ENCODE measurements around the gene RAB4A.

The RAB4A gene

GRCh38 chr1:229302740-229303139 is 31.8 kb downstream of the RAB4A start:
- no CpG with 5 or more reads among the region's 8 CpGs for WGBS, 2 donors (ENCODE audit: extremely low coverage in 2 of 2, insufficient read length in 2 of 2, insufficient replicate concordance in 1 of 2)

GRCh38 chr1:229303855-229304254 is 32.9 kb downstream of the RAB4A start:
- Histone ChIP-seq H4K8ac (ENCODE audit: low read depth, low read length) (no peak overlapping the region), H3K79me1 (ENCODE audit: low read depth, low read length) (peaks cover 2% of the 10 kb centered on the region), H3K4ac (ENCODE audit: low read length) (no peak overlapping the region), H3K27me3 (ENCODE audit: control insufficient read depth in 3 of 3, insufficient read depth in 3 of 3, low read depth in 1 of 3, low read length in 3 of 3) (no peaks in the 10 kb centered on the region), H2BK12ac (ENCODE audit: low read length) (no peak overlapping the region), H2BK15ac (ENCODE audit: low read length) (no peak overlapping the region), H3K18ac (ENCODE audit: low read length) (no peak overlapping the region), H3K14ac (ENCODE audit: low read length) (no peak overlapping the region), H3K4me1 (ENCODE audit: control insufficient read depth in 2 of 2, insufficient read depth in 1 of 2, low read depth in 1 of 2, low read length in 2 of 2) (peaks cover 0 to 2% of the 10 kb centered on the region in 2 donors), H2BK5ac (ENCODE audit: low read length) (no peak overlapping the region), H3K4me3 (ENCODE audit: low read length in 2 of 2) (no peak overlapping the region), H3K9me3 (replicated peaks in 1 of 2; ENCODE audit: control insufficient read depth in 2 of 2, insufficient read depth in 1 of 2, low read depth in 1 of 2, low read length in 2 of 2) (no peaks in the 10 kb centered on the region), H4K91ac (ENCODE audit: low read depth, low read length, poor library complexity) (no peak overlapping the region), H2AFZ (ENCODE audit: low read length) (no peak overlapping the region), H2BK120ac (ENCODE audit: low read depth, low read length) (no peak overlapping the region), H2AK5ac (ENCODE audit: low read depth, low read length) (no peak overlapping the region), H3K36me3 (replicated peaks in 1 of 2; ENCODE audit: control insufficient read depth in 2 of 2, insufficient read depth in 2 of 2, low read length in 2 of 2) (peaks cover 20 to 91% of the 10 kb centered on the region in 2 donors), H3K27ac (replicated peaks; ENCODE audit: low read length) (no peak overlapping the region), H3K9ac (ENCODE audit: low read depth, low read length, poor library complexity) (no peak overlapping the region), H3K23ac (ENCODE audit: low read depth, low read length, poor library complexity) (no peak overlapping the region), H3K4me2 (ENCODE audit: insufficient read depth, low read length, poor library complexity, severe bottlenecking) (no peak overlapping the region)
- WGBS, 2 donors (ENCODE audit: extremely low coverage in 2 of 2, insufficient read length in 2 of 2, insufficient replicate concordance in 1 of 2), result no CpG with 5 or more reads among the region's 4 CpGs
- no peak for DNase-seq (ENCODE audit: low spot score)

More at GRCh38 chr1:229302740-229303139, 31.8 kb downstream of the RAB4A start:
- no peak overlapping the region for H3K9ac ChIP-seq (ENCODE audit: low read depth, low read length, poor library complexity)
- H3K4me1 ChIP-seq (ENCODE audit: control insufficient read depth in 2 of 2, insufficient read depth in 1 of 2, low read depth in 1 of 2, low read length in 2 of 2), result peaks cover 0 to 2% of the 10 kb centered on the region in 2 donors
- no peak overlapping the region for H3K4me2 ChIP-seq (ENCODE audit: insufficient read depth, low read length, poor library complexity, severe bottlenecking)
- H4K91ac ChIP-seq (ENCODE audit: low read depth, low read length, poor library complexity), result no peak overlapping the region
- no peak overlapping the region for H2BK12ac ChIP-seq (ENCODE audit: low read length)
- no peak overlapping the region for H2AFZ ChIP-seq (ENCODE audit: low read length)
- H3K27ac ChIP-seq (replicated peaks; ENCODE audit: low read length), result no peak overlapping the region
- H3K36me3 ChIP-seq (replicated peaks in 1 of 2; ENCODE audit: control insufficient read depth in 2 of 2, insufficient read depth in 2 of 2, low read length in 2 of 2), result peaks cover 20 to 90% of the 10 kb centered on the region in 2 donors
- H3K27me3 ChIP-seq (ENCODE audit: control insufficient read depth in 3 of 3, insufficient read depth in 3 of 3, low read depth in 1 of 3, low read length in 3 of 3), result no peaks in the 10 kb centered on the region
- no peak overlapping the region for H3K18ac ChIP-seq (ENCODE audit: low read length)
- no peak overlapping the region for H2AK5ac ChIP-seq (ENCODE audit: low read depth, low read length)
- H2BK15ac ChIP-seq (ENCODE audit: low read length), result no peak overlapping the region
- H2BK120ac ChIP-seq (ENCODE audit: low read depth, low read length), result no peak overlapping the region
- H3K23ac ChIP-seq (ENCODE audit: low read depth, low read length, poor library complexity), result no peak overlapping the region
- no peak overlapping the region for H3K14ac ChIP-seq (ENCODE audit: low read length)
- no peaks in the 10 kb centered on the region for H3K9me3 ChIP-seq (replicated peaks in 1 of 2; ENCODE audit: control insufficient read depth in 2 of 2, insufficient read depth in 1 of 2, low read depth in 1 of 2, low read length in 2 of 2)
- no peak overlapping the region for H4K8ac ChIP-seq (ENCODE audit: low read depth, low read length)
- no peak for DNase-seq (ENCODE audit: low spot score)
- H2BK5ac ChIP-seq (ENCODE audit: low read length), result no peak overlapping the region
- H3K4me3 ChIP-seq (ENCODE audit: low read length in 2 of 2), result no peak overlapping the region
- H3K4ac ChIP-seq (ENCODE audit: low read length), result no peak overlapping the region
- peaks cover 2% of the 10 kb centered on the region for H3K79me1 ChIP-seq (ENCODE audit: low read depth, low read length)

- Histone ChIP-seq H3K9ac (ENCODE audit: low read depth, low read length, poor library complexity) (no peak overlapping the region), H2AFZ (ENCODE audit: low read length) (no peak overlapping the region), H2BK15ac (ENCODE audit: low read length) (no peak overlapping the region), H3K79me1 (ENCODE audit: low read depth, low read length) (peaks cover 2% of the 10 kb centered on the region), H3K27ac (replicated peaks; ENCODE audit: low read length) (no peak overlapping the region), H3K4me3 (ENCODE audit: low read length in 2 of 2) (no peak overlapping the region), H3K18ac (ENCODE audit: low read length) (no peak overlapping the region), H3K23ac (ENCODE audit: low read depth, low read length, poor library complexity) (no peak overlapping the region), H3K9me3 (replicated peaks in 1 of 2; ENCODE audit: control insufficient read depth in 2 of 2, insufficient read depth in 1 of 2, low read depth in 1 of 2, low read length in 2 of 2) (no peaks in the 10 kb centered on the region), H2AK5ac (ENCODE audit: low read depth, low read length) (no peak overlapping the region), H3K36me3 (replicated peaks in 1 of 2; ENCODE audit: control insufficient read depth in 2 of 2, insufficient read depth in 2 of 2, low read length in 2 of 2) (peaks cover 12 to 85% of the 10 kb centered on the region in 2 donors), H3K14ac (ENCODE audit: low read length) (no peak overlapping the region), H3K4ac (ENCODE audit: low read length) (no peak overlapping the region), H2BK5ac (ENCODE audit: low read length) (no peak overlapping the region), H4K8ac (ENCODE audit: low read depth, low read length) (no peak overlapping the region), H2BK12ac (ENCODE audit: low read length) (no peak overlapping the region), H3K27me3 (ENCODE audit: control insufficient read depth in 3 of 3, insufficient read depth in 3 of 3, low read depth in 1 of 3, low read length in 3 of 3) (no peaks in the 10 kb centered on the region), H4K91ac (ENCODE audit: low read depth, low read length, poor library complexity) (no peak overlapping the region), H3K4me2 (ENCODE audit: insufficient read depth, low read length, poor library complexity, severe bottlenecking) (no peak overlapping the region), H2BK120ac (ENCODE audit: low read depth, low read length) (no peak overlapping the region), H3K4me1 (ENCODE audit: control insufficient read depth in 2 of 2, insufficient read depth in 1 of 2, low read depth in 1 of 2, low read length in 2 of 2) (no peaks in the 10 kb centered on the region)
- DNase-seq (ENCODE audit: low spot score), result no peak
- no CpG with 5 or more reads among the region's 2 CpGs for WGBS, 2 donors (ENCODE audit: extremely low coverage in 2 of 2, insufficient read length in 2 of 2, insufficient replicate concordance in 1 of 2)
These were observed 34.5 kb downstream of the RAB4A start for GRCh38 chr1:229305392-229305791.

GRCh38 chr1:229309074-229309473 is 38.2 kb downstream of the RAB4A start:
- Histone ChIP-seq H2BK120ac (ENCODE audit: low read depth, low read length) (no peak overlapping the region), H2AK5ac (ENCODE audit: low read depth, low read length) (no peak overlapping the region), H2BK12ac (ENCODE audit: low read length) (no peak overlapping the region), H3K36me3 (replicated peaks in 1 of 2; ENCODE audit: control insufficient read depth in 2 of 2, insufficient read depth in 2 of 2, low read length in 2 of 2) (peaks cover 6 to 65% of the 10 kb centered on the region in 2 donors), H3K9me3 (replicated peaks in 1 of 2; ENCODE audit: control insufficient read depth in 2 of 2, insufficient read depth in 1 of 2, low read depth in 1 of 2, low read length in 2 of 2) (no peaks in the 10 kb centered on the region), H3K9ac (ENCODE audit: low read depth, low read length, poor library complexity) (no peak overlapping the region), H3K4me1 (ENCODE audit: control insufficient read depth in 2 of 2, insufficient read depth in 1 of 2, low read depth in 1 of 2, low read length in 2 of 2) (peaks cover 0 to 4% of the 10 kb centered on the region in 2 donors), H2BK15ac (ENCODE audit: low read length) (no peak overlapping the region), H3K4me3 (ENCODE audit: low read length in 2 of 2) (no peak overlapping the region), H4K8ac (ENCODE audit: low read depth, low read length) (no peak overlapping the region), H3K79me1 (ENCODE audit: low read depth, low read length) (no peaks in the 10 kb centered on the region), H2BK5ac (ENCODE audit: low read length) (no peak overlapping the region), H3K27me3 (ENCODE audit: control insufficient read depth in 3 of 3, insufficient read depth in 3 of 3, low read depth in 1 of 3, low read length in 3 of 3) (no peaks in the 10 kb centered on the region), H3K18ac (ENCODE audit: low read length) (no peak overlapping the region), H3K14ac (ENCODE audit: low read length) (no peak overlapping the region), H4K91ac (ENCODE audit: low read depth, low read length, poor library complexity) (no peak overlapping the region), H3K27ac (replicated peaks; ENCODE audit: low read length) (no peak overlapping the region), H3K4me2 (ENCODE audit: insufficient read depth, low read length, poor library complexity, severe bottlenecking) (no peak overlapping the region), H3K23ac (ENCODE audit: low read depth, low read length, poor library complexity) (no peak overlapping the region), H3K4ac (ENCODE audit: low read length) (no peak overlapping the region), H2AFZ (ENCODE audit: low read length) (no peak overlapping the region)
- DNase-seq (ENCODE audit: low spot score), result no peak
- WGBS, 2 donors (ENCODE audit: extremely low coverage in 2 of 2, insufficient read length in 2 of 2, insufficient replicate concordance in 1 of 2), result no CpG with 5 or more reads among the region's 1 CpG
